Measurements from ENCODE around the gene CDH23.

CDH23 gene

DNA sequence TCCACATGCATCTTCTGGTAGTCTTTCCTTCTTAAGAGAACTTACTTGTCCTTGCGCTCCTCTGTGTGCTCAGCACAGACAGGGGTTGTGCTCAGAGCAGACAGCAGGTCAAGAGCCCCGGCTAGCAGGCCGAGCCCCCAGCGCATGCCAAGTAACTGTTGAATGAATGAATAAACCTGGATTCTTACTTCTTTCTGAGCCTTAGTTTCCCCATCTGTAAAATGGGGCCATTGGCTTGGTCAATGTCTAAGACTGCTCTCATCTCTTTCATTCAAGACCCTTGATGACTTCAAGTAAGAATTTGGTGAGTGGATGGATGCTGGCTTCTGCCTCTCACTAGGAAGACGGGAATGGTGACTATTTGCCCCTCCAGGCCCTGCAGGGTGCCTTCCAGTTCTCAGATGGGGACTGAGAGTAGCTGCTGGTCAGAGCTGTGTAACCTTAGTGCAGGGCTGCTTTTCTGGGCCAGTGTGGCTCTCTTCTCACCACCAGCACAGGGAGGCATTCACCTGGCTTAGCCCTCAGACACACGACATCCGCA is 78.1 kb downstream of the CDH23 start:
- Histone ChIP-seq H3F3A (ENCODE audit: insufficient read depth, low read length) (no peaks in the 10 kb centered on the region), H3K4me2 (ENCODE audit: low read depth, low read length) (no peak overlapping the region), H3K36me3 (replicated peaks; ENCODE audit: insufficient read depth, low read length) (no peaks in the 10 kb centered on the region), H4K20me1 (ENCODE audit: insufficient read depth, low read length) (no peaks in the 10 kb centered on the region), H3K27ac (ENCODE audit: low read length) (no peak overlapping the region), H2AFZ (ENCODE audit: low read length) (no peak overlapping the region), H3K4me3 (ENCODE audit: low read length) (no peak overlapping the region), H3K4me1 (ENCODE audit: low read length) (no peaks in the 10 kb centered on the region), H3K27me3 (replicated peaks; ENCODE audit: insufficient read depth, low read length) (peaks cover 62% of the 10 kb centered on the region), H3K9me3 (replicated peaks; ENCODE audit: insufficient read depth, low read length) (no peaks in the 10 kb centered on the region), H3K79me2 (ENCODE audit: low read length) (no peaks in the 10 kb centered on the region), H3K9ac (ENCODE audit: low read length) (no peak overlapping the region), H3K9me2 (replicated peaks; ENCODE audit: insufficient read depth, low read length) (no peaks in the 10 kb centered on the region)
- TF ChIP-seq, protein P1, sequence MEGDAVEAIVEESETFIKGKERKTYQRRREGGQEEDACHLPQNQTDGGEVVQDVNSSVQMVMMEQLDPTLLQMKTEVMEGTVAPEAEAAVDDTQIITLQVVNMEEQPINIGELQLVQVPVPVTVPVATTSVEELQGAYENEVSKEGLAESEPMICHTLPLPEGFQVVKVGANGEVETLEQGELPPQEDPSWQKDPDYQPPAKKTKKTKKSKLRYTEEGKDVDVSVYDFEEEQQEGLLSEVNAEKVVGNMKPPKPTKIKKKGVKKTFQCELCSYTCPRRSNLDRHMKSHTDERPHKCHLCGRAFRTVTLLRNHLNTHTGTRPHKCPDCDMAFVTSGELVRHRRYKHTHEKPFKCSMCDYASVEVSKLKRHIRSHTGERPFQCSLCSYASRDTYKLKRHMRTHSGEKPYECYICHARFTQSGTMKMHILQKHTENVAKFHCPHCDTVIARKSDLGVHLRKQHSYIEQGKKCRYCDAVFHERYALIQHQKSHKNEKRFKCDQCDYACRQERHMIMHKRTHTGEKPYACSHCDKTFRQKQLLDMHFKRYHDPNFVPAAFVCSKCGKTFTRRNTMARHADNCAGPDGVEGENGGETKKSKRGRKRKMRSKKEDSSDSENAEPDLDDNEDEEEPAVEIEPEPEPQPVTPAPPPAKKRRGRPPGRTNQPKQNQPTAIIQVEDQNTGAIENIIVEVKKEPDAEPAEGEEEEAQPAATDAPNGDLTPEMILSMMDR (IDR thresholded peaks at IDR 0.05; ENCODE audit: low read length), result no peak
- TF ChIP-seq EZH2phosphoT487 (IDR thresholded peaks at IDR 0.05; ENCODE audit: low read length) (no peak), EZH2 (optimal IDR thresholded peaks at IDR 0.05; ENCODE audit: low read depth, low read length) (no peak)
- DNase-seq, result no peak

DNA sequence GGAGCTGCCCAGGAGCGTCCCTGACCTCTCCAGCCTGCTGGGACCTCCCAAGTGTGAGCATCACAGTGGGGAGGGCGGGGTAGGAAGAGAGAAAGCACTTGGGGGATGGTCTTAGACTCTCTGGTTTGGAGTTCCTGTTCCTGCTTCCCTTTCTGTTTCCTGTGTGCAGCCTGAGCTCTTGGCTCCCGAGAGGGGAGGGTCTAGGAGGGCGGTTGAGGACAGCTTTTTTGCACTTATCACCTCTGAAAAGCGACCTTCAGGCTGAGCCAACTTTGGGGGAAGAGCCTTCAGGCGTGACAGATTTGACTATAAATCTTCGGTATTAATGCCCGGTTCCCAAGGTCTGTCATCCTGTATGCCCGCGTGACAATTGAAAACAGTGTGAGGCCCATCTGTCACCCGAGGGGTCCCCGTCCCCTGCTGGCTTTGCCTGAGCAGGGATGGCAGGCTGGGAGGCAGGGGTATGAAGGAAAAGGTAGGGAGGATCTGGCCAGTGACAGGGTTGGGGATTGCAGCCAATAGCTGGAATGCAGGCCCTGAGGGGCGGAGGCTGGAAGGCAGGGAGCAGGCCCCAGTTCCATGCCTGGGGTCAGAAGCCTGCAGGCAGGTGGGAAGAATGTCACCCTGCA is 78.6 kb downstream of the CDH23 start:
- H2AFZ ChIP-seq (ENCODE audit: low read length), result no peak overlapping the region
- no peaks in the 10 kb centered on the region for H3K36me3 ChIP-seq (replicated peaks; ENCODE audit: insufficient read depth, low read length)
- H3K9me2 ChIP-seq (replicated peaks; ENCODE audit: insufficient read depth, low read length), result no peaks in the 10 kb centered on the region
- TF ChIP-seq EZH2phosphoT487 (IDR thresholded peaks at IDR 0.05; ENCODE audit: low read length) (no peak), EZH2 (optimal IDR thresholded peaks at IDR 0.05; ENCODE audit: low read depth, low read length) (no peak)
- TF ChIP-seq, protein P1 (IDR thresholded peaks at IDR 0.05; ENCODE audit: low read length), result no peak
- H4K20me1 ChIP-seq (ENCODE audit: insufficient read depth, low read length), result no peaks in the 10 kb centered on the region
- no peak overlapping the region for H3K4me3 ChIP-seq (ENCODE audit: low read length)
- H3F3A ChIP-seq (ENCODE audit: insufficient read depth, low read length), result no peaks in the 10 kb centered on the region
- no peaks in the 10 kb centered on the region for H3K9me3 ChIP-seq (replicated peaks; ENCODE audit: insufficient read depth, low read length)
- H3K9ac ChIP-seq (ENCODE audit: low read length), result no peak overlapping the region
- H3K27me3 ChIP-seq (replicated peaks; ENCODE audit: insufficient read depth, low read length), result peaks cover 68% of the 10 kb centered on the region
- H3K4me2 ChIP-seq (ENCODE audit: low read depth, low read length), result no peak overlapping the region
- H3K27ac ChIP-seq (ENCODE audit: low read length), result no peak overlapping the region
- no peak for DNase-seq
- H3K4me1 ChIP-seq (ENCODE audit: low read length), result no peaks in the 10 kb centered on the region
- H3K79me2 ChIP-seq (ENCODE audit: low read length), result no peaks in the 10 kb centered on the region

DNA sequence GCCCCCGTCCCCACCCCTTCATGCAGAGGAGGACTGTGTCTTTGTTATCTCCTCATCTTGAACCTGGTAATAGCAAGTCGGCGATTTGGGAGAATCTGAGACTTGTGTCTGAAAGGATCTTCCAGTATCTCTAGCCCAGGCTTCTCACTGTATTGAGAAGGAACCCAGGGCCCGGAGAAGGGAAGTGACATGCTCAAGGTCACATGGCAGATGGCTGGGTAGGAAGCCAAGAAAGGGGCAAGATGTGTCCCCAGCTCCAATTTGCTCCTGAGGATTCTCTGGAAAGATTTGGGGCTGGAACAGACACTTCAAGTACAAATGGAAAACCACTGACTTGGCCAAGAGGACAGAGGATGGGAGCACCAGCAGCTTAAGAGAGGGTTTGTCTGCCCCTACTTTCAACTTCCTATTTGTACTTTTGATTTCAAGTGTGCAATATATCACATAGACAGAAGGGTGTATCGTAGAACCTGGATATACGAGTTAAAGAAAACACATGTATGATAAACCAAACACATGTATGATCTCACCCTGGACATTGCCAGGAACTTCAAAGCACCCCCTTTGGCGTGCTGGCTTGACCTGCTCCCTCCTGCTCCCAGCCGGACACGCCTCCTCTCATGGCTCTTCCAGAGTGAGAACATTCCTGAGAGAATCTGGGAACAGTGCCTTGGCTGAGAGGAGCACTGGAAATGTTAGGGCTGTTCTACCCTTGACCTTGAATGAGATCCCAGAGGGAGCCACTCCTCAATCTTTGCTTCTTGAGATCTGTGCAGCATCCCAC is 79.7 kb downstream of the CDH23 start:
- no peaks in the 10 kb centered on the region for H3K4me1 ChIP-seq (ENCODE audit: low read length)
- H3K4me3 ChIP-seq (ENCODE audit: low read length), result no peak overlapping the region
- H3K79me2 ChIP-seq (ENCODE audit: low read length), result no peaks in the 10 kb centered on the region
- H3K36me3 ChIP-seq (replicated peaks; ENCODE audit: insufficient read depth, low read length), result no peaks in the 10 kb centered on the region
- no peak for DNase-seq
- H3K27me3 ChIP-seq (replicated peaks; ENCODE audit: insufficient read depth, low read length), result peaks cover 69% of the 10 kb centered on the region
- no peaks in the 10 kb centered on the region for H3F3A ChIP-seq (ENCODE audit: insufficient read depth, low read length)
- no peaks in the 10 kb centered on the region for H4K20me1 ChIP-seq (ENCODE audit: insufficient read depth, low read length)
- TF ChIP-seq EZH2phosphoT487 (IDR thresholded peaks at IDR 0.05; ENCODE audit: low read length), result no peak
- no peak for TF ChIP-seq EZH2 (optimal IDR thresholded peaks at IDR 0.05; ENCODE audit: low read depth, low read length)
- TF ChIP-seq, protein P1 (IDR thresholded peaks at IDR 0.05; ENCODE audit: low read length), result no peak
- H2AFZ ChIP-seq (ENCODE audit: low read length), result no peak overlapping the region
- H3K9me3 ChIP-seq (replicated peaks; ENCODE audit: insufficient read depth, low read length), result no peaks in the 10 kb centered on the region
- H3K9me2 ChIP-seq (replicated peaks; ENCODE audit: insufficient read depth, low read length), result no peaks in the 10 kb centered on the region
- H3K27ac ChIP-seq (ENCODE audit: low read length), result no peak overlapping the region
- no peak overlapping the region for H3K9ac ChIP-seq (ENCODE audit: low read length)
- no peak overlapping the region for H3K4me2 ChIP-seq (ENCODE audit: low read depth, low read length)

All from MM.1S (cell line).